Eye (tissue), 1 donor: Measurements from ENCODE around the gene SALL1.
A peak's percentile ranks its signal among the peaks of the same experiment; 100 is the strongest.

Experiments
- DNase-seq: peaks from one replicate; pipeline ENCODE4 v3.0.0-alpha.2; 2015

The SALL1 gene

GRCh38 chr16:51150888-51151320 lies at the start of gene SALL1:
SALL1 (minus strand) TSS chr16:51151270; CDS start chr16:51151241, 29 bp downstream.
- DNase-seq: peak; percentile 79

GRCh38 chr16:51200793-51201192 lies 49.7 kb upstream of the SALL1 start:
- DNase-seq: no peak

GRCh38 chr16:51197953-51198748 lies 47.1 kb upstream of the SALL1 start:
- DNase-seq: peak; percentile 22

GRCh38 chr16:51193879-51194278 lies 42.8 kb upstream of the SALL1 start:
- no peak for DNase-seq

- DNase-seq: peak; percentile 39
Measured at GRCh38 chr16:51184702-51185433, 33.8 kb upstream of the SALL1 start.

- DNase-seq: peak; percentile 26
Measured at GRCh38 chr16:51181503-51181811, 30.4 kb upstream of the SALL1 start.

GRCh38 chr16:51180719-51181502 lies 29.8 kb upstream of the SALL1 start:
- DNase-seq: no peak

GRCh38 chr16:51175081-51175480 lies 24.0 kb upstream of the SALL1 start:
- DNase-seq: no peak

- no peak for DNase-seq
Measured at GRCh38 chr16:51172368-51172767, 21.3 kb upstream of the SALL1 start.

GRCh38 chr16:51168755-51169154 lies 17.7 kb upstream of the SALL1 start:
- DNase-seq: no peak

- no peak for DNase-seq
Measured at GRCh38 chr16:51167170-51167895, 16.3 kb upstream of the SALL1 start.

GRCh38 chr16:51166541-51166940 lies 15.5 kb upstream of the SALL1 start:
- DNase-seq: no peak

GRCh38 chr16:51166091-51166490 lies 15.0 kb upstream of the SALL1 start:
- no peak for DNase-seq

- DNase-seq: no peak
Measured at GRCh38 chr16:51165043-51165442, 14.0 kb upstream of the SALL1 start.

GRCh38 chr16:51164574-51164973 lies 13.5 kb upstream of the SALL1 start:
- DNase-seq: no peak

GRCh38 chr16:51163894-51164566 lies 13.0 kb upstream of the SALL1 start:
- DNase-seq: no peak

GRCh38 chr16:51163366-51163765 lies 12.3 kb upstream of the SALL1 start:
- DNase-seq: no peak

GRCh38 chr16:51161440-51162195 lies 10.5 kb upstream of the SALL1 start:
- DNase-seq: no peak

GRCh38 chr16:51159865-51160264 lies 8.8 kb upstream of the SALL1 start:
- DNase-seq: no peak

- no peak for DNase-seq
Measured at GRCh38 chr16:51159296-51159695, 8.2 kb upstream of the SALL1 start.

- DNase-seq: no peak
Measured at GRCh38 chr16:51157698-51158097, 6.6 kb upstream of the SALL1 start.

- no peak for DNase-seq
Measured at GRCh38 chr16:51156807-51157200, 5.7 kb upstream of the SALL1 start.
